Uterus (tissue), 2 donors: Measurements from ENCODE around the gene JCHAIN.

Experiments used
- POLR2A ChIP-seq, 2 donors: fragments of 450-650 bp; IDR thresholded peaks; one replicate each; pipeline ENCODE4 v1.6.1; 2016; ENCODE audit warnings: antibody characterized with exemption in 2 of 2, mild to moderate bottlenecking in 1 of 2, moderate library complexity in 1 of 2
- TF ChIP-seq, protein P1 (sequence below), 4 experiments: fragments of 200-600 bp in 2 of 4; fragments of 450-650 bp in 2 of 4; sonication (generic) in 2 of 4; IDR thresholded peaks; one replicate each; pipeline ENCODE4 v1.5.1; 2016 to 2019; ENCODE audit warnings: antibody characterized with exemption in 4 of 4, mild to moderate bottlenecking in 2 of 4, moderate library complexity in 1 of 4

GRCh38 chr4:70703619-70704214, 37.4 kb upstream of the JCHAIN start:
- TF ChIP-seq, protein P1, sequence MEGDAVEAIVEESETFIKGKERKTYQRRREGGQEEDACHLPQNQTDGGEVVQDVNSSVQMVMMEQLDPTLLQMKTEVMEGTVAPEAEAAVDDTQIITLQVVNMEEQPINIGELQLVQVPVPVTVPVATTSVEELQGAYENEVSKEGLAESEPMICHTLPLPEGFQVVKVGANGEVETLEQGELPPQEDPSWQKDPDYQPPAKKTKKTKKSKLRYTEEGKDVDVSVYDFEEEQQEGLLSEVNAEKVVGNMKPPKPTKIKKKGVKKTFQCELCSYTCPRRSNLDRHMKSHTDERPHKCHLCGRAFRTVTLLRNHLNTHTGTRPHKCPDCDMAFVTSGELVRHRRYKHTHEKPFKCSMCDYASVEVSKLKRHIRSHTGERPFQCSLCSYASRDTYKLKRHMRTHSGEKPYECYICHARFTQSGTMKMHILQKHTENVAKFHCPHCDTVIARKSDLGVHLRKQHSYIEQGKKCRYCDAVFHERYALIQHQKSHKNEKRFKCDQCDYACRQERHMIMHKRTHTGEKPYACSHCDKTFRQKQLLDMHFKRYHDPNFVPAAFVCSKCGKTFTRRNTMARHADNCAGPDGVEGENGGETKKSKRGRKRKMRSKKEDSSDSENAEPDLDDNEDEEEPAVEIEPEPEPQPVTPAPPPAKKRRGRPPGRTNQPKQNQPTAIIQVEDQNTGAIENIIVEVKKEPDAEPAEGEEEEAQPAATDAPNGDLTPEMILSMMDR (IDR thresholded peaks at IDR 0.05) = no peak
- TF ChIP-seq POLR2A (IDR thresholded peaks at IDR 0.05) = no peak
